WTC11 (cell line): ENCODE results near the gene PPP1R1B. TPM values are rescaled to one million over a fixed set of nuclear protein-coding genes. Genes with fewer than 3 reads are reported as not detected.

Experiments used
- ATAC-seq: fragments of 200-7000 bp; cut with Tn5 transposase; 2 replicates; pipeline ENCODE4 v1.10.0; 2021; ENCODE audit warnings: mild to moderate bottlenecking, moderate library complexity
- CTCF ChIA-PET: fragments of 300-600 bp; sonication (Branson Sonifier 250); formaldehyde crosslinking; loops from one replicate; lab custom pipeline; 2021; ENCODE audit warnings: antibody characterized with exemption; lab: Charles Lee
- POLR2A ChIA-PET: fragments of 350-600 bp; sonication (Branson Sonifier 250); formaldehyde crosslinking; loops from one replicate; lab custom pipeline; 2021; ENCODE audit warnings: antibody characterized with exemption; lab: Charles Lee
- DNase-seq: peaks from one replicate; pipeline ENCODE4 v3.0.0; 2021; ENCODE audit warnings: low spot score
- H3K27ac Mint-ChIP-seq: 2 replicates; pipeline ENCODE4 v1.8.0; 2021; ENCODE audit warnings: mixed read lengths
- H3K27me3 Mint-ChIP-seq: 2 replicates; pipeline ENCODE4 v1.8.0; 2021; ENCODE audit warnings: low read depth, mild to moderate bottlenecking, moderate library complexity, mixed read lengths
- H3K36me3 Mint-ChIP-seq: 2 replicates; pipeline ENCODE4 v1.8.0; 2021; ENCODE audit warnings: mixed read lengths
- H3K4me1 Mint-ChIP-seq: 2 replicates; pipeline ENCODE4 v1.8.0; 2022; ENCODE audit warnings: mixed read lengths
- H3K4me3 Mint-ChIP-seq: 2 replicates; pipeline ENCODE4 v1.8.0; 2021; ENCODE audit warnings: mild to moderate bottlenecking, moderate library complexity, mixed read lengths
- H3K9me3 Mint-ChIP-seq: 2 replicates; pipeline ENCODE4 v1.8.0; 2021; ENCODE audit warnings: mixed read lengths
- ATF1 ChIP-seq: sonication (generic); formaldehyde crosslinking; IDR thresholded peaks from 2 replicates; pipeline ENCODE4 v1.8.1; 2023; ENCODE audit warnings: mild to moderate bottlenecking, moderate library complexity, missing genetic modification reagents
- CBFB ChIP-seq: sonication (generic); formaldehyde crosslinking; IDR thresholded peaks from 2 replicates; pipeline ENCODE4 v1.8.1; 2022; ENCODE audit warnings: mild to moderate bottlenecking, low read depth, missing genetic modification reagents
- EMX1 ChIP-seq: fragments of 250-450 bp; sonication (Bioruptor Pico); IDR thresholded peaks from 2 replicates; pipeline ENCODE4 v1.8.0; 2021; ENCODE audit warnings: mild to moderate bottlenecking
- ESRRA ChIP-seq: sonication (generic); formaldehyde crosslinking; IDR thresholded peaks from 2 replicates; pipeline ENCODE4 v1.8.1; 2022; ENCODE audit warnings: mild to moderate bottlenecking, missing genetic modification reagents, borderline replicate concordance
- FOXK1 ChIP-seq: sonication (generic); formaldehyde crosslinking; IDR thresholded peaks from 2 replicates; pipeline ENCODE4 v1.8.0; 2022; ENCODE audit warnings: mild to moderate bottlenecking, moderate library complexity, missing genetic modification reagents
- GABPB1 ChIP-seq: sonication (generic); formaldehyde crosslinking; IDR thresholded peaks from 2 replicates; pipeline ENCODE4 v1.8.1; 2023; ENCODE audit warnings: mild to moderate bottlenecking, missing genetic modification reagents
- GTF2I ChIP-seq: fragments of 250-450 bp; sonication (Bioruptor Pico); conservative IDR thresholded peaks from 2 replicates; pipeline ENCODE4 v1.4.0; 2021; ENCODE audit warnings: mild to moderate bottlenecking
- HMGA2 ChIP-seq: fragments of 250-450 bp; sonication (Bioruptor Pico); IDR thresholded peaks from 2 replicates; pipeline ENCODE4 v1.4.0; 2021; ENCODE audit warnings: mild to moderate bottlenecking, moderate library complexity
- HMGXB4 ChIP-seq: sonication (generic); formaldehyde crosslinking; IDR thresholded peaks from 2 replicates; pipeline ENCODE4 v1.8.1; 2023; ENCODE audit warnings: mild to moderate bottlenecking, moderate library complexity, missing genetic modification reagents
- JUN ChIP-seq: sonication (generic); formaldehyde crosslinking; IDR thresholded peaks from 2 replicates; pipeline ENCODE4 v1.8.0; 2023; ENCODE audit warnings: mild to moderate bottlenecking, missing genetic modification reagents
- MXD4 ChIP-seq: fragments of 250-450 bp; sonication (Bioruptor Pico); IDR thresholded peaks from 2 replicates; pipeline ENCODE4 v1.8.0; 2021; ENCODE audit warnings: mild to moderate bottlenecking, moderate library complexity, borderline replicate concordance
- NR2C2 ChIP-seq: sonication (generic); formaldehyde crosslinking; IDR thresholded peaks from 2 replicates; pipeline ENCODE4 v1.8.0; 2022; ENCODE audit warnings: mild to moderate bottlenecking, missing genetic modification reagents
- OVOL2 ChIP-seq: fragments of 250-450 bp; sonication (Bioruptor Pico); IDR thresholded peaks from 2 replicates; pipeline ENCODE4 v1.9.0; 2021; ENCODE audit warnings: mild to moderate bottlenecking, borderline replicate concordance
- SMAD4 ChIP-seq: sonication (generic); formaldehyde crosslinking; IDR thresholded peaks from 2 replicates; pipeline ENCODE4 v1.8.0; 2022; ENCODE audit warnings: mild to moderate bottlenecking, missing genetic modification reagents
- SP1 ChIP-seq: sonication (generic); formaldehyde crosslinking; conservative IDR thresholded peaks from 2 replicates; pipeline ENCODE4 v1.8.1; 2022; ENCODE audit warnings: missing genetic modification reagents
- USF2 ChIP-seq: sonication (generic); formaldehyde crosslinking; IDR thresholded peaks from 2 replicates; pipeline ENCODE4 v1.8.1; 2023; ENCODE audit warnings: mild to moderate bottlenecking, missing genetic modification reagents, moderate library complexity
- ZNF138 ChIP-seq: sonication (generic); formaldehyde crosslinking; conservative IDR thresholded peaks from 2 replicates; pipeline ENCODE4 v1.8.1; 2022; ENCODE audit warnings: mild to moderate bottlenecking, moderate library complexity, missing genetic modification reagents
- ZNF263 ChIP-seq: sonication (generic); formaldehyde crosslinking; IDR thresholded peaks from 2 replicates; pipeline ENCODE4 v1.8.1; 2022; ENCODE audit warnings: low read depth, mild to moderate bottlenecking, moderate library complexity, missing genetic modification reagents
- ZNF423 ChIP-seq: fragments of 250-450 bp; sonication (Bioruptor Pico); IDR thresholded peaks from 2 replicates; pipeline ENCODE4 v2.1.2; 2022; ENCODE audit warnings: mild to moderate bottlenecking, moderate library complexity
- ZNF512 ChIP-seq: sonication (generic); formaldehyde crosslinking; IDR thresholded peaks from 2 replicates; pipeline ENCODE4 v1.8.1; 2022; ENCODE audit warnings: missing genetic modification reagents, borderline replicate concordance
- total RNA-seq: library from RNA; stranded (reverse); gene quantifications from 3 replicates; pipeline ENCODE4 v1.2.3, GENCODE V29; 2021
- TF ChIP-seq, protein P1 (sequence below): sonication (generic); formaldehyde crosslinking; IDR thresholded peaks from 2 replicates; pipeline ENCODE4 v1.8.0; 2022; ENCODE audit warnings: mild to moderate bottlenecking, missing genetic modification reagents
- TF ChIP-seq, protein P2 (sequence below): fragments of 250-450 bp; sonication (Bioruptor Pico); IDR thresholded peaks from 2 replicates; pipeline ENCODE4 v1.9.0; 2021; ENCODE audit warnings: mild to moderate bottlenecking, borderline replicate concordance

Gene PPP1R1B
- total RNA-seq, 1 experiment from 2014 or later, result 20.5 TPM

GRCh38 chr17:39617100-39617445 is 9.7 kb upstream of the PPP1R1B start:
- TF ChIP-seq ZNF263 (CRISPR knock-in tag), result 0 out of 2 replicates have a peak, but pooled peaks have one; percentile 12
- no peak for TF ChIP-seq ZNF512 (CRISPR knock-in tag)
- TF ChIP-seq ZNF138 (CRISPR knock-in tag), result no peak
- H3K27ac Mint-ChIP-seq, result no peak overlapping the region
- ATAC-seq (no peak), DNase-seq (no peak)
- peaks cover 87% of the 10 kb centered on the region for H3K27me3 Mint-ChIP-seq
- peaks cover 4% of the 10 kb centered on the region for H3K4me1 Mint-ChIP-seq
- ChIA-PET POLR2A (no interaction called here), CTCF (interaction anchor here (1.2 to 23.6 kb wide), 5 partner anchors 16 to 136 kb away, joined by 4 to 876 read pairs (median 390); partner anchors contain the start of genes PNMT and TCAP)
- peak overlapping the region; percentile 57 for H3K4me3 Mint-ChIP-seq
- no peaks in the 10 kb centered on the region for H3K9me3 Mint-ChIP-seq
- no peaks in the 10 kb centered on the region for H3K36me3 Mint-ChIP-seq

DNA sequence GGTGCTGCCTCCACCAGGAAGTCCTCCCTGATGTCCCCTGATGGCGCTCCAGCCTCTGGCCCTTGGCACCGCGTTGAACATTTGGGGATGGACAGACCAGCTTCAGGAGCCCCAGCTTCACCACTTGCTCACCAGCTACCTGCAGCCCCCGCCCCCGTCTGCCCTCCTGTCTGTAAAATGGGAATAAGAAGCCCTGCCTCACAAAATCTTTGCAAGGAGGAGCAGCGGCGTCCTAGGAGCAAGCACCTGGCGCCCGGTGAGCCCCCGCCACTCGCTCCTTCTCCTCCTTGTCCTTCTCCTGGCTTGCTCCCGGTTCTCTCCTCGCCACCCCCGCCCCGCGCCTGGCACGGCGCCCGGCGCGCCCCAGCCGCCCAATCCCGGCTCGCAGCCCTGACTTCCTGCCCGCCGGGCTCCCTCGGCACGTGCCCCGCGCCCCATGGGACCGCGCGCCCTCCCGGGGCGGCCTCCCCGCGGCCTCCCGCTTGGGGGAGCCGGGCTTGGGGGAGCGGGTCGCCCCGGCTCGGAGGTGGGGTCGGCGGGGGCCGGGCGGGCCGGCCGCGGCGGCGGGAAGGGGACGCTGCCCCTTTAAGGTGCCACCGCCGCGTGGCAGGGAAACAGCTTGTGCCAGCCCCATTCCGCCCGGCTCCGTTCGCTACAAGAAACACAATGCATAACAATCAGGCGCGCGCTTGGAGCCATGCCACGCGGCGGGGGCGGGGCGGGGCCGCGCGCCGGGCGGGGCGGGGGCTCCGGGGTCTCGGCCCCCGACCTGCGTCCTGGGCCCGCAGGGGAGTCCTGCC is 9.1 kb upstream of the PPP1R1B start:
- no peak for TF ChIP-seq FOXK1 (CRISPR knock-in tag)
- peak; percentile 89 for TF ChIP-seq ZNF423 (CRISPR knock-in tag)
- no peak for TF ChIP-seq ATF1
- TF ChIP-seq CBFB, result no peak
- no peak for TF ChIP-seq MXD4 (CRISPR knock-in tag)
- TF ChIP-seq USF2 (CRISPR knock-in tag), result peak; percentile 60; the same call in 1 of the 2 replicates
- TF ChIP-seq, protein P1, sequence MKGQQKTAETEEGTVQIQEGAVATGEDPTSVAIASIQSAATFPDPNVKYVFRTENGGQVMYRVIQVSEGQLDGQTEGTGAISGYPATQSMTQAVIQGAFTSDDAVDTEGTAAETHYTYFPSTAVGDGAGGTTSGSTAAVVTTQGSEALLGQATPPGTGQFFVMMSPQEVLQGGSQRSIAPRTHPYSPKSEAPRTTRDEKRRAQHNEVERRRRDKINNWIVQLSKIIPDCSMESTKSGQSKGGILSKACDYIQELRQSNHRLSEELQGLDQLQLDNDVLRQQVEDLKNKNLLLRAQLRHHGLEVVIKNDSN (CRISPR knock-in tag), result no peak
- 0 out of 2 replicates have a peak, but pooled peaks have one; percentile 11 for TF ChIP-seq GTF2I
- Mint-ChIP-seq H3K9me3 (no peaks in the 10 kb centered on the region), H3K27me3 (peaks cover 92% of the 10 kb centered on the region), H3K4me3 (peak overlapping the region; percentile 79), H3K36me3 (no peaks in the 10 kb centered on the region), H3K4me1 (peaks cover 7% of the 10 kb centered on the region), H3K27ac (no peak overlapping the region)
- CTCF ChIA-PET, result interaction anchor here (1.2 to 23.6 kb wide), 9 partner anchors 12 to 136 kb away, joined by 3 to 876 read pairs (median 7); partner anchors contain the start of genes PNMT, STARD3 and TCAP
- DNase-seq (no peak), ATAC-seq (peak; percentile 20)
- POLR2A ChIA-PET, result no interaction called here

DNA sequence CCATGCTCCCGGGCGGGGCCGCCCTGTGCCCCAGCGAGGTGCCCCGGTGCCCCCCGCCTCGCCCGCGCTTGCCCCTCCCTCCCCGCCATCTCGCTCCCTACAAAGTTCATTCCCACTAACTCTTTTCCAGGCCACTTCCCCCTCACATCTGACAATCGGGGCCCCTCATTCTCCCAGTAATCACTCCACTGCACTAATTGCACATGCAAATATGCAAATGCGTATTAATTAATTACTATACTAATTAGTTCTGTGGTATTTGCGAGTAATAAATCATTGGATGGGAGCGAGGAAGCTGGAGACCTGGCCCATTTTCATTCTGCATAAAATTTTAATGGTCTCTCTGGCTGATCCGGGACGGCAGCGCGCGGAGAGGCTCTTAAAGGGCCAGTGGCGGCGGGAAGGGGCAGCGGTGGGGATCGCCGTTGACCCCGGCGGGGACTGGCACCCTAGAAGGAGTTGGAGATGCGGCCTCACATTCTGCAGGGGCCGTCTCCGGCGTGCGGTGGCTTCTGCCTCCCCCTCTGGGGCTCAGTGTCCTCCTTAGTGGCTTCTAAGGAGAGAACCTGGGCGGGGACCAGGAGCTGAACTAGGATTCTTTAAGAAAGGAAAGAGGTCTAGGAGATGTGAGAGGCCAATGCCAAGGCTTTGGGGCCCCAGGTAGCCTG is 8.4 kb upstream of the PPP1R1B start:
- DNase-seq, result no peak
- H3K36me3 Mint-ChIP-seq, result no peaks in the 10 kb centered on the region
- no peak for TF ChIP-seq SMAD4 (CRISPR knock-in tag)
- no peak for TF ChIP-seq SP1 (CRISPR knock-in tag)
- no peak for TF ChIP-seq HMGA2
- no peak for TF ChIP-seq EMX1 (CRISPR knock-in tag)
- no peak for TF ChIP-seq GABPB1
- no peak for TF ChIP-seq HMGXB4 (CRISPR knock-in tag)
- no peak for TF ChIP-seq JUN
- no peak for TF ChIP-seq CBFB
- TF ChIP-seq, protein P2, sequence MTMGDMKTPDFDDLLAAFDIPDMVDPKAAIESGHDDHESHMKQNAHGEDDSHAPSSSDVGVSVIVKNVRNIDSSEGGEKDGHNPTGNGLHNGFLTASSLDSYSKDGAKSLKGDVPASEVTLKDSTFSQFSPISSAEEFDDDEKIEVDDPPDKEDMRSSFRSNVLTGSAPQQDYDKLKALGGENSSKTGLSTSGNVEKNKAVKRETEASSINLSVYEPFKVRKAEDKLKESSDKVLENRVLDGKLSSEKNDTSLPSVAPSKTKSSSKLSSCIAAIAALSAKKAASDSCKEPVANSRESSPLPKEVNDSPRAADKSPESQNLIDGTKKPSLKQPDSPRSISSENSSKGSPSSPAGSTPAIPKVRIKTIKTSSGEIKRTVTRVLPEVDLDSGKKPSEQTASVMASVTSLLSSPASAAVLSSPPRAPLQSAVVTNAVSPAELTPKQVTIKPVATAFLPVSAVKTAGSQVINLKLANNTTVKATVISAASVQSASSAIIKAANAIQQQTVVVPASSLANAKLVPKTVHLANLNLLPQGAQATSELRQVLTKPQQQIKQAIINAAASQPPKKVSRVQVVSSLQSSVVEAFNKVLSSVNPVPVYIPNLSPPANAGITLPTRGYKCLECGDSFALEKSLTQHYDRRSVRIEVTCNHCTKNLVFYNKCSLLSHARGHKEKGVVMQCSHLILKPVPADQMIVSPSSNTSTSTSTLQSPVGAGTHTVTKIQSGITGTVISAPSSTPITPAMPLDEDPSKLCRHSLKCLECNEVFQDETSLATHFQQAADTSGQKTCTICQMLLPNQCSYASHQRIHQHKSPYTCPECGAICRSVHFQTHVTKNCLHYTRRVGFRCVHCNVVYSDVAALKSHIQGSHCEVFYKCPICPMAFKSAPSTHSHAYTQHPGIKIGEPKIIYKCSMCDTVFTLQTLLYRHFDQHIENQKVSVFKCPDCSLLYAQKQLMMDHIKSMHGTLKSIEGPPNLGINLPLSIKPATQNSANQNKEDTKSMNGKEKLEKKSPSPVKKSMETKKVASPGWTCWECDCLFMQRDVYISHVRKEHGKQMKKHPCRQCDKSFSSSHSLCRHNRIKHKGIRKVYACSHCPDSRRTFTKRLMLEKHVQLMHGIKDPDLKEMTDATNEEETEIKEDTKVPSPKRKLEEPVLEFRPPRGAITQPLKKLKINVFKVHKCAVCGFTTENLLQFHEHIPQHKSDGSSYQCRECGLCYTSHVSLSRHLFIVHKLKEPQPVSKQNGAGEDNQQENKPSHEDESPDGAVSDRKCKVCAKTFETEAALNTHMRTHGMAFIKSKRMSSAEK (CRISPR knock-in tag), result no peak
- no peak for TF ChIP-seq OVOL2 (CRISPR knock-in tag)
- no peak for TF ChIP-seq ESRRA
- no peak for TF ChIP-seq NR2C2 (CRISPR knock-in tag)

More for the DNA sequence above, 8.4 kb upstream of the PPP1R1B start:
- peak; percentile 7; the same call in 1 of the 2 replicates for ATAC-seq
- peaks cover 7% of the 10 kb centered on the region for H3K4me1 Mint-ChIP-seq
- peaks cover 85% of the 10 kb centered on the region for H3K27me3 Mint-ChIP-seq
- no peaks in the 10 kb centered on the region for H3K9me3 Mint-ChIP-seq
- ChIA-PET POLR2A (interaction anchor here (0.8 kb wide), 1 partner anchor 71 kb away, joined by 3 read pairs; no protein-coding TSS in a partner anchor), CTCF (interaction anchor here (0.6 to 23.6 kb wide), 19 partner anchors 10 to 416 kb away, joined by 3 to 876 read pairs (median 4); partner anchors contain the start of genes MED1, PNMT, STARD3 and TCAP)
- no peak overlapping the region for H3K27ac Mint-ChIP-seq
- peak overlapping the region; percentile 79 for H3K4me3 Mint-ChIP-seq
